Measurements from ENCODE around the gene MERTK. TPM values are rescaled to one million over a fixed set of nuclear protein-coding genes. Genes with fewer than 3 reads are reported as not detected.

The MERTK gene
- total and polyA plus RNA-seq, 2 of the 13 experiments (the other 11 are each of a cell fraction or from before 2014, with no cell fraction given): 37.3 to 44.7 TPM

GRCh38 chr2:111897924-111898702, at the start of gene MERTK (continued):
- TF ChIP-seq ZNF629 (CRISPR knock-in tag; conservative IDR thresholded peaks at IDR 0.05) (0 out of 2 replicates have a peak, but pooled peaks have one; percentile 29), ZNF24 (IDR thresholded peaks at IDR 0.05) (0 out of 2 replicates have a peak, but pooled peaks have one; percentile 12), ZFP62 (CRISPR knock-in tag; IDR thresholded peaks at IDR 0.05) (no peak), ZNF879 (CRISPR knock-in tag; IDR thresholded peaks at IDR 0.05) (no peak), HMG20B (CRISPR knock-in tag; conservative IDR thresholded peaks at IDR 0.05) (peak; percentile 70), NBN (conservative IDR thresholded peaks at IDR 0.05) (no peak), GMEB1 (CRISPR knock-in tag; IDR thresholded peaks at IDR 0.05; ENCODE audit: borderline replicate concordance) (peak; percentile 46; the same call in 1 of the 2 replicates), ZNF44 (CRISPR knock-in tag; IDR thresholded peaks at IDR 0.05) (peak; percentile 94), POGK (CRISPR knock-in tag; conservative IDR thresholded peaks at IDR 0.05) (peak; percentile 52; the same call in 1 of the 2 replicates), SOX6 (IDR thresholded peaks at IDR 0.05) (no peak), SOX6 (CRISPR knock-in tag; IDR thresholded peaks at IDR 0.05) (peak; percentile 71), ZNF331 (CRISPR knock-in tag; IDR thresholded peaks at IDR 0.05) (peak; percentile 43), HOXA9 (CRISPR knock-in tag; IDR thresholded peaks at IDR 0.05; ENCODE audit: borderline replicate concordance) (no peak), ZNF770 (CRISPR knock-in tag; IDR thresholded peaks at IDR 0.05) (peak; percentile 38; the same call in 1 of the 2 replicates), ZNF446 (CRISPR knock-in tag; IDR thresholded peaks at IDR 0.05) (peak; percentile 28; the same call in 1 of the 2 replicates), YEATS2 (CRISPR knock-in tag; IDR thresholded peaks at IDR 0.05; ENCODE audit: borderline replicate concordance) (peak; percentile 50; the same call in 1 of the 2 replicates), GZF1 (CRISPR knock-in tag; IDR thresholded peaks at IDR 0.05) (no peak), ZNF430 (CRISPR knock-in tag; IDR thresholded peaks at IDR 0.05) (no peak), MXI1 (IDR thresholded peaks at IDR 0.05; ENCODE audit: borderline replicate concordance, low read depth, low read length) (peak; percentile 58; the same call in 2 of the 3 replicates)
